HG02840 (cell line): ENCODE results near the gene MCF2L2.

Source experiments
- ATAC-seq: cut with Tn5 transposase; IDR thresholded peaks from one replicate; pipeline ENCODE4 v1.9.1; 2021; ENCODE audit warnings: mild to moderate bottlenecking, moderate library complexity, moderate number of reproducible peaks; ENCODE audit not compliant: unreplicated experiment, low FRiP score

MCF2L2 gene

GRCh38 chr3:183300996-183301562 lies 127.3 kb downstream of the MCF2L2 start:
- no peak for ATAC-seq

GRCh38 chr3:183299976-183300375 lies 128.4 kb downstream of the MCF2L2 start:
- no peak for ATAC-seq

GRCh38 chr3:183298701-183299153 lies 129.7 kb downstream of the MCF2L2 start:
- no peak for ATAC-seq

GRCh38 chr3:183296944-183297343 lies 131.5 kb downstream of the MCF2L2 start:
- no peak for ATAC-seq

GRCh38 chr3:183295211-183295610 lies 133.2 kb downstream of the MCF2L2 start:
- no peak for ATAC-seq

- no peak for ATAC-seq
Measured at GRCh38 chr3:183293966-183294365, 134.5 kb downstream of the MCF2L2 start.

- no peak for ATAC-seq
Measured at GRCh38 chr3:183291497-183292031, 136.9 kb downstream of the MCF2L2 start.

- no peak for ATAC-seq
Measured at GRCh38 chr3:183290216-183290615, 138.2 kb downstream of the MCF2L2 start.

- no peak for ATAC-seq
Measured at GRCh38 chr3:183288117-183288516, 140.3 kb downstream of the MCF2L2 start.

GRCh38 chr3:183287301-183287971 lies 141.0 kb downstream of the MCF2L2 start:
- ATAC-seq = no peak

- peak; percentile 93 for ATAC-seq
Measured at GRCh38 chr3:183285828-183286457, 142.5 kb downstream of the MCF2L2 start.

GRCh38 chr3:183285318-183285717 lies 143.1 kb downstream of the MCF2L2 start:
- ATAC-seq = no peak

GRCh38 chr3:183284570-183284969 lies 143.8 kb downstream of the MCF2L2 start:
- ATAC-seq = no peak

- no peak for ATAC-seq
Measured at GRCh38 chr3:183283886-183284285, 144.5 kb downstream of the MCF2L2 start.

GRCh38 chr3:183281126-183281797 lies 147.2 kb downstream of the MCF2L2 start:
- no peak for ATAC-seq

GRCh38 chr3:183279371-183279770 lies 149.0 kb downstream of the MCF2L2 start:
- ATAC-seq = no peak

- ATAC-seq = no peak
Measured at GRCh38 chr3:183278479-183279088, 149.8 kb downstream of the MCF2L2 start.

- ATAC-seq = no peak
Measured at GRCh38 chr3:183277260-183277659, 151.2 kb downstream of the MCF2L2 start.

- no peak for ATAC-seq
Measured at GRCh38 chr3:183275937-183276336, 152.5 kb downstream of the MCF2L2 start.

GRCh38 chr3:183275418-183275817 lies 153.0 kb downstream of the MCF2L2 start:
- no peak for ATAC-seq

GRCh38 chr3:183274609-183275008 lies 153.8 kb downstream of the MCF2L2 start:
- no peak for ATAC-seq
